Fibroblast of villous mesenchyme (primary cell): Measurements from ENCODE around the gene HRH2. TPM values are rescaled to one million over a fixed set of nuclear protein-coding genes. Genes with fewer than 3 reads are reported as not detected.
A peak's percentile ranks its signal among the peaks of the same experiment; 100 is the strongest.

Experiments
- DNase-seq: peaks from one replicate; pipeline ENCODE4 v3.0.0-alpha.2; 2010; ENCODE audit warnings: low read depth
- H3K4me3 ChIP-seq: 2 replicates; pipeline ENCODE4 v1.5.1; 2011; ENCODE audit warnings: low read depth, mild to moderate bottlenecking, low read length
- CTCF ChIP-seq: IDR thresholded peaks from 2 replicates; pipeline ENCODE4 v1.5.1; 2012; ENCODE audit warnings: low read depth, mild to moderate bottlenecking, low read length; ENCODE audit not compliant: insufficient read depth
- total RNA-seq: library from RNA; depleted of rRNA; stranded (reverse); fragments of >200 nt; gene quantifications from 2 replicates; pipeline ENCODE4 v1.2.3, GENCODE V29; 2012

Gene HRH2
- not detected in 2 replicates for total RNA-seq

- no peak for TF ChIP-seq CTCF
- no peak for DNase-seq
- peak within 1 kb of the TSS; percentile 39 for H3K4me3 ChIP-seq
Measured at GRCh38 chr5:175657593-175658271, at the start of gene HRH2. Gene HRH2 (plus strand): TSS chr5:175658071. CDS start chr5:175683234, 25,163 bp downstream.

- DNase-seq = no peak
- no peak for TF ChIP-seq CTCF
- H3K4me3 ChIP-seq = no peak overlapping the region
Measured at GRCh38 chr5:175609526-175609925, 48.3 kb upstream of the HRH2 start.

GRCh38 chr5:175610381-175610780 is 47.5 kb upstream of the HRH2 start:
- no peak overlapping the region for H3K4me3 ChIP-seq
- no peak for DNase-seq
- TF ChIP-seq CTCF = no peak

GRCh38 chr5:175610898-175611297 is 47.0 kb upstream of the HRH2 start:
- no peak for TF ChIP-seq CTCF

GRCh38 chr5:175614223-175614815 is 43.6 kb upstream of the HRH2 start:
- TF ChIP-seq CTCF = no peak
- no peak overlapping the region for H3K4me3 ChIP-seq
- DNase-seq = no peak

More at GRCh38 chr5:175610898-175611297, 47.0 kb upstream of the HRH2 start:
- no peak overlapping the region for H3K4me3 ChIP-seq
- DNase-seq = no peak

- TF ChIP-seq CTCF = no peak
- no peak for DNase-seq
Measured at GRCh38 chr5:175614861-175615260, 43.0 kb upstream of the HRH2 start.

More at GRCh38 chr5:175614861-175615260, 43.0 kb upstream of the HRH2 start:
- H3K4me3 ChIP-seq = no peak overlapping the region
